ENCODE results near the gene TPSD1. TPM values are rescaled to one million over a fixed set of nuclear protein-coding genes. Genes with fewer than 3 reads are reported as not detected.

The TPSD1 gene
- total RNA-seq, 1 donor from 2014 or later = not detected

- Mint-ChIP-seq H3K4me1 (ENCODE audit: low read depth, unreplicated experiment) (peaks cover 2% of the 10 kb centered on the region), H3K36me3 (ENCODE audit: low read depth, unreplicated experiment) (no peaks in the 10 kb centered on the region), H3K9me3 (ENCODE audit: unreplicated experiment) (no peaks in the 10 kb centered on the region), H3K27me3 (ENCODE audit: low read depth, unreplicated experiment) (peaks cover 39% of the 10 kb centered on the region), H3K27ac (ENCODE audit: unreplicated experiment) (no peak overlapping the region), H3K4me3 (ENCODE audit: unreplicated experiment) (no peak overlapping the region)
- Histone ChIP-seq H3K9ac (ENCODE audit: low read length) (no peak overlapping the region), H3K36me3 (ENCODE audit: insufficient read depth, low read length) (no peaks in the 10 kb centered on the region), H3K9me3 (ENCODE audit: insufficient read depth, low read depth, low read length) (no peaks in the 10 kb centered on the region), H2AFZ (ENCODE audit: low read depth, low read length) (no peak overlapping the region), H3K27ac (ENCODE audit: low read depth, low read length) (no peak overlapping the region), H3K4me1 (ENCODE audit: insufficient read depth, low read length) (no peaks in the 10 kb centered on the region), H4K20me1 (ENCODE audit: insufficient read depth, low read length) (no peaks in the 10 kb centered on the region), H3K79me2 (ENCODE audit: insufficient read depth, low read length) (no peaks in the 10 kb centered on the region), H3K4me3 (ENCODE audit: insufficient read depth, low read depth, low read length) (no peak overlapping the region), H3K4me2 (ENCODE audit: low read length) (no peak overlapping the region), H3K27me3 (ENCODE audit: insufficient read depth, low read length) (peaks cover 12% of the 10 kb centered on the region)
- FAIRE-seq = no peak
- no peak for DNase-seq (ENCODE audit: low read depth)
- TF ChIP-seq EZH2 (IDR thresholded peaks at IDR 0.05; ENCODE audit: insufficient read depth, low read length) = no peak
- TF ChIP-seq, protein P1, sequence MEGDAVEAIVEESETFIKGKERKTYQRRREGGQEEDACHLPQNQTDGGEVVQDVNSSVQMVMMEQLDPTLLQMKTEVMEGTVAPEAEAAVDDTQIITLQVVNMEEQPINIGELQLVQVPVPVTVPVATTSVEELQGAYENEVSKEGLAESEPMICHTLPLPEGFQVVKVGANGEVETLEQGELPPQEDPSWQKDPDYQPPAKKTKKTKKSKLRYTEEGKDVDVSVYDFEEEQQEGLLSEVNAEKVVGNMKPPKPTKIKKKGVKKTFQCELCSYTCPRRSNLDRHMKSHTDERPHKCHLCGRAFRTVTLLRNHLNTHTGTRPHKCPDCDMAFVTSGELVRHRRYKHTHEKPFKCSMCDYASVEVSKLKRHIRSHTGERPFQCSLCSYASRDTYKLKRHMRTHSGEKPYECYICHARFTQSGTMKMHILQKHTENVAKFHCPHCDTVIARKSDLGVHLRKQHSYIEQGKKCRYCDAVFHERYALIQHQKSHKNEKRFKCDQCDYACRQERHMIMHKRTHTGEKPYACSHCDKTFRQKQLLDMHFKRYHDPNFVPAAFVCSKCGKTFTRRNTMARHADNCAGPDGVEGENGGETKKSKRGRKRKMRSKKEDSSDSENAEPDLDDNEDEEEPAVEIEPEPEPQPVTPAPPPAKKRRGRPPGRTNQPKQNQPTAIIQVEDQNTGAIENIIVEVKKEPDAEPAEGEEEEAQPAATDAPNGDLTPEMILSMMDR (IDR thresholded peaks at IDR 0.05; ENCODE audit: insufficient read depth, low read depth, low read length) = no peak
Observed at GRCh38 chr16:1283996-1284616, 28.2 kb downstream of the TPSD1 start.

DNA sequence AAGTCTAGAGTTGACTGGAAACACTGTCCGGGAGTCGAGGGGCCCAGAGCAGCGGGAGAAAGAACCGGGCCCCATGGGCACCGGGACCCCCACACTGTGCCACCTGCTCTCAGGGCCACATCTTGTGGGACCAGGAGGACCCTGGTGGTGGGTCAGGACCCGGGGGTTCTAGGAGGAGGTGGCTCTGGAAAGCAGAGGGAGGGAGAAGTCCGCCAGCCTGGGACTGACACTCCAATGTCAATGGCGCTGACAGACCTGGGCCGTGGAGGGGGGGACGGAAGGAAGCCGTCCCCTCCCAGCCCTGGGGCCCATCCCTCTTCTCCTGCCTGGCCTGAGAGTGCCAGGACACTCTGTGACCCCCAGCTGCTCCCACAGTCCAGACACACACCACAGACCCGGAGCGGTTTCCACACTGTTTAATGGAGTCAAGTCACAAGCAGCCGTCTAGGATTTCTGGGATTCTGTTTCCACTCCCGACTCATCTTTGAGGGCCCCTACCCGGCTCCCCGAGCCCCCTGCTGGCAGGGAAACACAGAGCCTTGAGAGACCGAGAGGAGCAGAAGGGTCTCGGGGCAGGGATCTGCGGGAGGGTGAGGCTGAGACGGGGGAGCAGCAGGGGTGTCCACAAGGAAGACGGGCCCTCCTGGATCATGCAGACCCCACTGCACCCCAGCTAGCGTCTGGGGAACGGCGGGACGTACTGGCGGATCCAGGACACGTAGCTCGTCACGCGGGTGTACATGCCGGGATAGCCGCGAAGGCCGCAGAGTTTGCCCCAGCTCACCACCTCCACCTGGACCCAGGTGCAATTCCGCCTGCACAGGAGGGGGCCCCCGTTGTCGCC is 30.0 kb downstream of the TPSD1 start:
- H3K27me3 ChIP-seq (ENCODE audit: insufficient read depth, low read length) = peaks cover 20% of the 10 kb centered on the region
- FAIRE-seq = no peak
- no peak for TF ChIP-seq EZH2 (IDR thresholded peaks at IDR 0.05; ENCODE audit: insufficient read depth, low read length)
- TF ChIP-seq, protein P1 (IDR thresholded peaks at IDR 0.05; ENCODE audit: insufficient read depth, low read depth, low read length) = no peak
- no peaks in the 10 kb centered on the region for H3K36me3 ChIP-seq (ENCODE audit: insufficient read depth, low read length)
- H2AFZ ChIP-seq (ENCODE audit: low read depth, low read length) = no peak overlapping the region
- H3K9ac ChIP-seq (ENCODE audit: low read length) = no peak overlapping the region
- no peak overlapping the region for H3K4me2 ChIP-seq (ENCODE audit: low read length)
- no peaks in the 10 kb centered on the region for H3K4me1 ChIP-seq (ENCODE audit: insufficient read depth, low read length)
- H3K27ac ChIP-seq (ENCODE audit: low read depth, low read length) = no peak overlapping the region
- Mint-ChIP-seq H3K4me3 (ENCODE audit: unreplicated experiment) (no peak overlapping the region), H3K4me1 (ENCODE audit: low read depth, unreplicated experiment) (peaks cover 2% of the 10 kb centered on the region), H3K9me3 (ENCODE audit: unreplicated experiment) (no peaks in the 10 kb centered on the region), H3K27me3 (ENCODE audit: low read depth, unreplicated experiment) (peaks cover 46% of the 10 kb centered on the region), H3K27ac (ENCODE audit: unreplicated experiment) (no peak overlapping the region), H3K36me3 (ENCODE audit: low read depth, unreplicated experiment) (no peaks in the 10 kb centered on the region)
- H3K9me3 ChIP-seq (ENCODE audit: insufficient read depth, low read depth, low read length) = no peaks in the 10 kb centered on the region
- H4K20me1 ChIP-seq (ENCODE audit: insufficient read depth, low read length) = no peaks in the 10 kb centered on the region
- no peaks in the 10 kb centered on the region for H3K79me2 ChIP-seq (ENCODE audit: insufficient read depth, low read length)
- no peak overlapping the region for H3K4me3 ChIP-seq (ENCODE audit: insufficient read depth, low read depth, low read length)
- no peak for DNase-seq (ENCODE audit: low read depth)

Measured in astrocyte (in vitro differentiated cells and primary cell).